HG03135 (cell line): ENCODE measurements around the gene PRDM11.

Source experiments
- ATAC-seq: cut with Tn5 transposase; IDR thresholded peaks from one replicate; pipeline ENCODE4 v1.9.1; 2021; ENCODE audit warnings: mild to moderate bottlenecking, moderate library complexity; ENCODE audit not compliant: unreplicated experiment

Gene PRDM11

GRCh38 chr11:45173064-45173463 lies 26.6 kb downstream of the PRDM11 start:
- ATAC-seq, result no peak

- no peak for ATAC-seq
Observed at GRCh38 chr11:45174168-45174835, 27.9 kb downstream of the PRDM11 start.

GRCh38 chr11:45174963-45175362 lies 28.5 kb downstream of the PRDM11 start:
- ATAC-seq, result no peak

GRCh38 chr11:45176996-45177395 lies 30.6 kb downstream of the PRDM11 start:
- ATAC-seq, result no peak

- no peak for ATAC-seq
Observed at GRCh38 chr11:45178223-45178622, 31.8 kb downstream of the PRDM11 start.

- ATAC-seq, result no peak
Observed at GRCh38 chr11:45178890-45179671, 32.6 kb downstream of the PRDM11 start.

GRCh38 chr11:45179686-45180178 lies 33.3 kb downstream of the PRDM11 start:
- ATAC-seq, result no peak

GRCh38 chr11:45180179-45180847 lies 33.9 kb downstream of the PRDM11 start:
- ATAC-seq, result no peak

GRCh38 chr11:45180848-45181192 lies 34.4 kb downstream of the PRDM11 start:
- ATAC-seq, result no peak

GRCh38 chr11:45181193-45181888 lies 34.9 kb downstream of the PRDM11 start:
- ATAC-seq, result no peak

GRCh38 chr11:45181889-45182550 lies 35.6 kb downstream of the PRDM11 start:
- no peak for ATAC-seq

GRCh38 chr11:45182902-45183301 lies 36.5 kb downstream of the PRDM11 start:
- ATAC-seq, result no peak

GRCh38 chr11:45184640-45185039 lies 38.2 kb downstream of the PRDM11 start:
- no peak for ATAC-seq

GRCh38 chr11:45185228-45185729 lies 38.8 kb downstream of the PRDM11 start:
- no peak for ATAC-seq

- ATAC-seq, result no peak
Observed at GRCh38 chr11:45187375-45187774, 40.9 kb downstream of the PRDM11 start.

GRCh38 chr11:45188127-45188526 lies 41.7 kb downstream of the PRDM11 start:
- ATAC-seq, result no peak

GRCh38 chr11:45189230-45189629 lies 42.8 kb downstream of the PRDM11 start:
- no peak for ATAC-seq

GRCh38 chr11:45193695-45194094 lies 47.3 kb downstream of the PRDM11 start:
- ATAC-seq, result no peak

GRCh38 chr11:45204761-45205160 lies 58.3 kb downstream of the PRDM11 start:
- ATAC-seq, result no peak

- no peak for ATAC-seq
Observed at GRCh38 chr11:45205978-45206377, 59.5 kb downstream of the PRDM11 start.
